GM18499 (cell line): ENCODE data around the gene ARHGAP26.

Source experiments
- ATAC-seq: cut with Tn5 transposase; IDR thresholded peaks from one replicate; pipeline ENCODE4 v1.9.1; 2021; ENCODE audit warnings: moderate number of reproducible peaks; ENCODE audit not compliant: insufficient read depth, unreplicated experiment

ARHGAP26 gene

GRCh38 chr5:143215690-143216089 lies 445.5 kb downstream of the ARHGAP26 start:
- ATAC-seq, result no peak

DNA sequence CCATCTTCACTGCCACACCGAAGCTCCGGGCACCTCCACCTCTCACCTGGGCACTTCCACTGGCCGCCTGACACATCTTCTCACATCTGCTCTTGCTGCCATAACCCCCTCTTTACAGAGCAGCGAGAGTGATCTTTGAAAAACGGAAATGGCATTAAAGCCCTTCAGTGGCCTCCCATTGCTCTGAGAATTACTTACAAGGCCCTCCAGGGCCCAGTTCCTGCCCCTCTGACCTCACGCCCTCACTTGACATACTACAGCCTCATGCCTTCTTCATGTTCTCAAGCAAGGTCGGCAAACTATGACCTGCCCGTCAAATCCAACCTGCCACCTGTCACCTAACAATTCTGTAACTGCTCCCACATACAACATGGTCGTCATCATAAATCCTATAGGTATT lies 446.0 kb downstream of the ARHGAP26 start:
- ATAC-seq, result no peak

DNA sequence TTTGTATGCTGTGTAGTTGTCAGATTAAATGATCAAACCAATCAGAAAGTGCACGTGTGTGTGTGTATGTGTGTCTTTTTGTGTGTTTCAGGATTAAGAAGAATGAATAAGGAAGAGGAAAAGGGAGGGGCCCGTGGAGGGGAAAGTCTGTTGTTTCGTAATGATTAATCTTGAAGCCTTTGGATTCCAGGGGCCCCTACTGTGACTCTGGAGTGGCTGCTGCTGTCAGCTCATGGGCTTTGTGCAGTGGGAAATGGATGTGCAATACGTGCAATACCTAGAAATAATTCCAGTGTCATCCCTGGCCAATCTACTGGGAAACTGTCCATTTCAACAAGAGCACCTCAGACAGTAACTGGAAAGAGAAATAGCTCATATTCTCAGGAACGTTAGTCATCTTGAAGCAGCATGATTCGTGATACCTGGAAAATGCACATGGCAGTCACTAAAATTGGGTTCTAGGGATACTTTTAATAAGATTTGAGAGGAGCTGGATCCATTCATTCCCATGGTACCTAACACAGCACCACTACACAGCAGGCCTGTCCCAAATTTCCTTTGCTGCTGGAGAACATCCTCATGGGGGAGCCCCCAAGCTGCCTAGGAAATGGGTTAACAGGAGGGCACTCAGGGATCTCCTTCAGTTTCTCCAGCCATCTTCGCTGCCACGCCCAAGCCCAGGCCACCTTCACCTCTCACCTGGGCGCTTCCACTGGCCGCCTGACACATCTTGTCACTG lies 447.1 kb downstream of the ARHGAP26 start:
- ATAC-seq, result no peak

DNA sequence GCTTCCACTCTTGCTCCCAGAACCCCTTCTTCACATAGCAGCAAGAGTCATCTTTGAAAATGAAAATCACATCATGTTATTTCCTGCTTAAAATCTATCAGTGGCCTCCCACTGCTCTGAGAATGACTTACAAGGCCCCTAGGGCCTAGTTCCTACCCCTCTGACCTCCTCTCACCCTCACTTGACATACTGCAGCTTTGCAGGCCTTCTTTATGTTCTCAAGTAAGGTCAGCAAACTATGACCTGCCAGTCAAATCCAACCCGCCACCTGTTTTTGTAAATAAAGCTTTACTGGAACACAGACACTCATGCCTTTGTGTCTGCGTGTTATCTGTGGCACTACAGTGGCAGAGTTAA lies 447.6 kb downstream of the ARHGAP26 start:
- ATAC-seq, result peak; percentile 31

DNA sequence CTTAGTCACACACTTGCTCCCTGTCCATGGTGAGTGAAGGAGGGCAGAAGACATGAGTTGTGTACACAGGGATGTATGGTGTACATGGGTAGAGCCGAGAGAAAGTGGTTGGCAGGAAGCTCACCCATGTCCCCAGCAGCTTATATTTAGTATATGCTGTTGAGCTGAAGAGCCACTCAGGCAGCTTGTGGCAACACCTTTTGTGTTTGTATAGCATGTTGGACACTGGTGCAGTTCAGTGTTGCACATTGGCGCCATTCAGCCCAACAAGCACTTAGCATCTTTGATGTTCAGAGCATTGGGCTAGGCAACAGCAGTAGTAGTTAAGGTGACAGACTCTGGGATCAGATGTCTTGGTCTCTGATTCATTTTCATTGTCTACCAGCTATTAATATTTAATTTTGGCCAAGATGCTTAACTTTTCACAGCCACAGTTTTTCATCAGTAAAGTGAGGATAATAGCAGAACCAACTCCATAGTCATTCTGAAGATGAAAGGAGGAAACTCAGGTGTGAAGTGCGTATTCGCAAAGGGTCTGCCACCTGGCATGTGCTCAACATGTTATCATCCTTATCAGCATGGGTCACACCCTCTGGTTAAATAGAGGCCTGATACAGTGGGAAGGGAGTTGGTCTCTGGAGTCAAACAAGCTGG lies 448.5 kb downstream of the ARHGAP26 start:
- ATAC-seq, result no peak

- ATAC-seq, result no peak
These were observed 449.5 kb downstream of the ARHGAP26 start for GRCh38 chr5:143219696-143220095.

- ATAC-seq, result no peak
These were observed 450.6 kb downstream of the ARHGAP26 start for GRCh38 chr5:143220748-143221251.

DNA sequence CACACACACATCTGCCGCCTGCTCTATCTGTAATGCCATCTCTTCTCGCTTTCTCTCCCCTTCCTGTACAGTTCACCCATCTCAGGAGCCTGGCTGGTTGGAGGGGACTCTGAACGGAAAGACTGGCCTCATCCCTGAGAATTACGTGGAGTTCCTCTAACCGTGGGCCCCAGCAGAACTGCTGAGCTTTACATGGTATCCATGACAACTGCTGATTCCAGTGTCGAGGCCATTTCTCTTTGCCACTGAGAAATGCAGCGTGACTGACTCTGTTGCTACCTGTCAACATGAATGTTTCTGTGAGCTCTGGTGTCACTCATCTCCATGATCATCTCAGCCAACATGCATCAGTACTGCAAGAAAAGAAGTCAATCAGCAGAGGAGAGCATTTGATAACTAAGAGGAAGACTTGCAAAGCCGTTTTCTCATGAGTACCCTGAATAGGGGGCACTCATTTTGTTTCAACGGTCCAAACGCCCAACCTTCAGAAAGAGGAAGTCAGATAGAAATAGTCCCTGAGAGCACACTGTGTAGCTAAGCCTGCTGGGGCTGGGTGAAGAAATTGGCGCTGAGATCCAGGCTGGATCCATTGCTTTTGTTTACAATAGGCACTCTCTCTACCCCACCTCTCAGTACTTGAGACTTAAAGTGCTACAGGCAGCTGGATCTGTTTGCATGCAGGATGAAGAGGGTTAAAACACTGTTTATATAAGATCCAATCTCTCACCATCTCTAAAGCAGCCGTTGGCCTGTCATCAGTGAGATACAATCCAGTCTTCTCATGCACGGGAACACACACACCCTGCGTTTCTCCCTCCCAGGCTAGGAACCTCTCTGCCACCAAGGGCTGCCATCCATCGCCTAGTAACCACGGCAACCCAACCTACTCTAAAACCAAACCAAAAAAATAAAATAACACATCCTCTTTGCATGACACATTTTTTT lies 452.4 kb downstream of the ARHGAP26 start:
- peak; percentile 43 for ATAC-seq

GRCh38 chr5:143224672-143225071 lies 454.5 kb downstream of the ARHGAP26 start:
- no peak for ATAC-seq

DNA sequence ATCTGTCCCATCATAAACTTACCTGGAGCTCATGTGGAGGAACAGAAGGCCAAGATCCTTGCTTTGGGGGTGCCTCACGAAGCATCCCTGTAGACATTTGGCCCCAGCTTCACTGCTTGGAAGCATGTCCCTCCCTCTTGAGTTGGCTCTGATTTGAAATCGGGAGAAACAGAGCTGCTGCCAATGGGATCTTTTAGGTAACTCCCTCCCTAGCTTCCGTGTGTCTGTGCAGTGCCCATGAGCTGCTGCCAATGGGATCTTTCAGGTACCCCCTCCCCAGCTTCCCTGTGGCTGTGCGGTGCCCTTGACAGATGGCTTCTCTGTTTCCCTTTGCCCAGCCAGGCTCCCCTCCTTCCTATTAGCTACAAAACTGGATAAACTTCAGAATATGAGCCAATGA lies 455.3 kb downstream of the ARHGAP26 start:
- ATAC-seq, result no peak

DNA sequence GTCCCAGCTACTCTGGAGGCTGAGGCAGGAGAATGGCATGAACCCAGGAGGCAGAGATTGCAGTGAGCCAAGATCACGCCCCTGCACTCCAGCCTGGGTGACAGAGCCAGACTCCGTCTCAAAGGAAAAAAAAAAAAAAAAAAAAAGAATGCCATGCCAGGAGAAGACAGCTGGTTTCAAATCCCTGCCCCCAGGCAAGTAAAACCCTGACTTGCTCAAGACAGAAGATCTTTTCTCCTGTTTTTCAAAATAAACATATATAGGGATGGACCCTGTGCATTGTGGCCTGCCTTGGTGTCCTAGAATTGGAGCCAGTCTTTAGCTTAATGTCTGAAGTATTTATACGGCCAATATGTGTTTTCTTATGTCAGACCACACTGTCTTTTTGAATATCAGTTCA lies 456.2 kb downstream of the ARHGAP26 start:
- ATAC-seq, result no peak

DNA sequence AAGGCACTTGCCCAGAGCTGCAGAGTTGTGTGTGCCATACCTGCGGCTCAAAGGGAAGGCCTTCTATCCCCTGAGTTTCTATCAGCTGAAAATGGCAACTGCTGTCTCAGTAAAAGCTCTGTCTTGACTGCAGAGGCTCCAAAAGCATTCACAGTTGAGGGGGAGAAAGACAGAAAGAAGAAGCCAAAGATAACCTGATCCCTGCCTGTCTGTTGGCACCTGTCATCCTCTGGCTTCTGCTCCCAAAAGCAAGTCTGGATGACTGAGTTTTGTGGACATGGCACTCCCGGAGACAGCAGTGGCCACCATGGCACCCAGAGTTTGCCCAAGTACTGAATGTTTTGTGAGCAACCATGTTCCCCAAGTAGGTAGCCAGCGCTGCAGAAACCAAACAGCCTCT lies 456.7 kb downstream of the ARHGAP26 start:
- ATAC-seq, result no peak

- no peak for ATAC-seq
These were observed 457.1 kb downstream of the ARHGAP26 start for GRCh38 chr5:143227301-143227700.

- ATAC-seq, result no peak
These were observed 458.6 kb downstream of the ARHGAP26 start for GRCh38 chr5:143228597-143229293.

DNA sequence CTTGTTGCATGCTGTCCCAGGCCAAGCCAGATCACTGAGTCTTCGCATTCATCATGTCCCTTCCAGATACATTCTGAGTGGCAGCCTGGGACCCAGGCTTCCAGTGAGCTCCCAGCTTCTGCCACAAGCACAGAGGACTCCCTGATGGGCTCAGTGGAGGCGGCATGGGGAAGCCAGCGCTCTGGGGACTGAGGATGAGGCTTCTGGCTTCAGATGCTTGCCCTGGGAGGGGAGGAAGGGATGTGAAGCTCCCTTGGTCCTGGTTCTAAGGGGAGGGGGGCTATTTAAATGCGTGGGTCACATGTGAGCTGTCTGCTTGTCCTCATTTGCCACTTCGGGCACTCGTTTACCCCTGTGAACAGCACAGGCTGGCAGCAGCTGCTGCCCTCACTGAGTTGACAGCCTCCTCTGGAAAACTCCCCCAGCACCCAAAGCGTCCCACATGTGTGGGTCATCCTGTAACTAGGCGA lies 459.3 kb downstream of the ARHGAP26 start:
- peak; percentile 25 for ATAC-seq

DNA sequence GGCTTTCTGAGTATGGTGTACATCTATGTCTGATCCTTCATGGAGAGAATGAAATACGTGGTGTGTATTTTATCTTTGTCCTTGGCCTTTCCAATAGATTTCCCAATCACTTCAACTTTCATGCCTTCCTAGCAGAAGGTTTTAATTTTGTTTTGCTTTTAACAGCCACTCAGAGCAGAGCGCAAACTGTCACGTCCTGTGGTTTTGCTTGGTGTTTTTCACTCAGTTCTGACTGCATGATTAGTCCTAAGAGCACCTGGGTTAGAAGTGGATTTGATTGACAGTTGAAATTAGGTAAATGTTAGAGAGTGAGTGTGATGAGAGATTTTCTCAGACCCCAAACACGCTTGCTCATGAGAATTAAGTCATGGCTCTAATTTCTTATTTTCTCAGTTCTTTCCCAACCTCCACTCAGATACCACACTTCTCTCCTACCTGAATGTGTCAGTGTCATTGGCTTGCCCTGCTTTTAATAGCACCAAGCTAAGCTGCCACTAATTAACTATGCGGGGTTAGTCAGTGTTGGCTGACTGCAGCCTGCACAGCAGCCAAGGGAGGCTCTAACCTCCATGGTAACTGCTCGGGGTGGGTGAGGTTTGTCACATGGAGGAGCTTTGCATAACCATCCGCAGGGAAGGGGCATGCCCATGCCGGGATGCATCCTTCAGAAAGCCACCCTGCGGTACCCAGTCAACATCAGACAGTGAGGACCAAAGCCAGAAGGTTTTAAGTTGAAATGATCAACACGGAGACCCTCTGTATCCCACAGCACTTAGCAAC lies 459.9 kb downstream of the ARHGAP26 start:
- peak; percentile 87 for ATAC-seq

DNA sequence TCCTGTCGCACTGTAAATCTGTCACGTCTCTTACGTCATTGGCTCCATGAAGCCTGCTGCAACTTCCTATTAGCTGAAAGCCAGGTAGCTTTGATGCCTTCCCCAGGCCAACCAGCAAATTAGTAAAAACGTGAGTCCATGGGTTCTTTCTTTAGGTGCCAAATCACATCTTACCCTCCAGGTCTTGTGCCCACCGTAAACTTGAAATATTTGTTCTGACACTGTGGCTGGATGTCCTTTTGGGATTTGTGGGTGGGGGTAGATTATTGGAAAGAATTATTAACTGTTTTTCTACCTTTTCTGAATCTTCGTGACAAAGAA lies 460.5 kb downstream of the ARHGAP26 start:
- no peak for ATAC-seq

- ATAC-seq, result no peak
These were observed 461.2 kb downstream of the ARHGAP26 start for GRCh38 chr5:143231416-143231815.

DNA sequence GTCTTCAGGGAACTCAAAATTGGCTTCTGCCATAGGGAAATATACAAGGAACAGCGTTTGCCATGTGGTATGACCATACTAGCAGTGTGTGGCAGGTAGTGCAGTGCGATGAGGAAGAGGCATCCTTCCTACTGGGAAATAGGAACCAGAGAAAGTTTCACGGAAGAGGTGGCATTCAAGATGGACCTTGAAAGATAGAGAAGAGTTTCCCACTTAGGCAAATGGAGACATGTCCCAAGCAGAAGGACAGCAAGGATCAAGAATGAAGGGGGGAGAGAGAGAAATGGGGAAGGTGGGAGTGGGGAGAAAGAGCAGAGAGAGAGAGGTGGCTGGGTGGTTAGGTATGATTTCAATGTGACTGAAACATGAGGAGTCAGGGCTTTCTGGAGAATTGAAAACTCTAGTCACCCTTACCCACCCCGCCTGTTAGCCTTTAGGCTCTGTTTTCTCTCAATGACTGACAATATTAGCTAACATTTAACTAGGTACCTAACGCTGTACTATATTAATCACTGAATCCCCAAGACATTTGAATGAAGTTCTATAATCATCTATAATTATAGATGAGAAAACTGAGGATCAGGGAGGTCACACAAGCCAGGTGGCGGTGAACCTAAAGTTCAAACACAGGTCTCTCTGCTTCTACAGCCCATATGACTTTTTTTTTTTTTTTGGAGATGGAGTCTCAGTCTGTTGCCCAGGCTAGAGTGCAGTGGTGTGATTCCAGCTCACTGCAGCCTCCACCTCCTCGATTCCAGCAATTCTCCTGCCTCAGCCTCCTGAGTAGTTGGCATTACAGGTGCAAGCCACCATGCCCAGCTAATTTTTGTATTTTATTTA lies 462.0 kb downstream of the ARHGAP26 start:
- ATAC-seq, result no peak
